HepG2 (cell line): ENCODE data around the gene HABP4. TPM values are rescaled to one million over a fixed set of nuclear protein-coding genes. Genes with fewer than 3 reads are reported as not detected.

Experiments
- ARID4A ChIP-seq: sonication (generic); formaldehyde crosslinking; IDR thresholded peaks from 2 replicates; pipeline ENCODE4 v1.5.0; 2020; ENCODE audit warnings: mild to moderate bottlenecking, missing genetic modification reagents, borderline replicate concordance
- GABPB1 ChIP-seq: IDR thresholded peaks from 2 replicates; pipeline ENCODE4 v1.6.1; 2016; ENCODE audit warnings: mild to moderate bottlenecking, missing genetic modification reagents, moderate library complexity, missing compliant biosample characterization
- HBP1 ChIP-seq: IDR thresholded peaks from 2 replicates; pipeline ENCODE4 v1.6.1; 2016; ENCODE audit warnings: low read depth, control low read depth
- MAFF ChIP-seq: IDR thresholded peaks from 2 replicates; pipeline ENCODE4 v1.6.1; 2011; ENCODE audit warnings: low read depth, low read length, improper control_type of control experiment
- MED1 ChIP-seq: sonication (generic); formaldehyde crosslinking; IDR thresholded peaks from 2 replicates; pipeline ENCODE4 v1.4.0; 2020; ENCODE audit warnings: missing genetic modification reagents
- PRMT3 ChIP-seq: sonication (generic); formaldehyde crosslinking; IDR thresholded peaks from 2 replicates; pipeline ENCODE4 v1.8.1; 2022; ENCODE audit warnings: low read depth, mild to moderate bottlenecking, moderate library complexity, missing genetic modification reagents, borderline replicate concordance
- SNAPC4 ChIP-seq: sonication (generic); formaldehyde crosslinking; IDR thresholded peaks from 2 replicates; pipeline ENCODE4 v1.4.0; 2020; ENCODE audit warnings: mild to moderate bottlenecking, missing genetic modification reagents
- TAF1 ChIP-seq: sonication (generic); formaldehyde crosslinking; IDR thresholded peaks from 2 replicates; pipeline ENCODE4 v1.4.0; 2020; ENCODE audit warnings: missing genetic modification reagents
- TARDBP ChIP-seq: sonication (generic); formaldehyde crosslinking; IDR thresholded peaks from 2 replicates; pipeline ENCODE4 v1.8.0; 2022; ENCODE audit warnings: mild to moderate bottlenecking, missing genetic modification reagents
- ZFYVE20 ChIP-seq: sonication (generic); formaldehyde crosslinking; IDR thresholded peaks from 2 replicates; pipeline ENCODE4 v1.8.0; 2023; ENCODE audit warnings: low read depth, mild to moderate bottlenecking, moderate library complexity, missing genetic modification reagents, borderline replicate concordance
- ZNF232 ChIP-seq: sonication (generic); formaldehyde crosslinking; IDR thresholded peaks from 2 replicates; pipeline ENCODE4 v1.4.0; 2020; ENCODE audit warnings: missing genetic modification reagents, borderline replicate concordance
- ZNF441 ChIP-seq: sonication (generic); formaldehyde crosslinking; IDR thresholded peaks from 2 replicates; pipeline ENCODE4 v1.7.0; 2021; ENCODE audit warnings: missing genetic modification reagents, borderline replicate concordance
- ZNF790 ChIP-seq: sonication (generic); formaldehyde crosslinking; IDR thresholded peaks from 2 replicates; pipeline ENCODE4 v1.8.0; 2022; ENCODE audit warnings: missing genetic modification reagents, mild to moderate bottlenecking, borderline replicate concordance
- polyA plus RNA-seq, 8 experiments: library from polyadenylated mRNA; depleted of rRNA in 3 of 8; stranded (reverse) in 7 of 8; unstranded in 1 of 8; fragments of >200 nt; fragmentation: Illumina TruSeq in 4 of 8; extraction: Trizol in 4 of 8; gene quantifications; 2 replicates each; pipeline versions ENCODE4 v1.2.1 to v1.2.3, GENCODE V29; 2011 to 2016; ENCODE audit warnings: low read depth in 4 of 8, missing spikeins in 1 of 8, mixed read lengths in 1 of 8; ENCODE audit not compliant: insufficient read depth in 1 of 8
- total RNA-seq, 5 experiments: library from RNA; depleted of rRNA; stranded (reverse); fragments of >200 nt; fragmentation: Illumina TruSeq; extraction: Trizol; gene quantifications; 2 replicates each; pipeline ENCODE4 v1.2.3, GENCODE V29; 2016; ENCODE audit warnings: low read depth in 1 of 5

The HABP4 gene
- total and polyA plus RNA-seq, 2 of the 13 experiments (the other 11 are each of a cell fraction or from before 2014, with no cell fraction given) = 14.3 to 26.6 TPM

- peak; percentile 84; the same call in 1 of the 2 replicates for TF ChIP-seq ZNF232
- TF ChIP-seq PRMT3 (CRISPR knock-in tag) = peak; percentile 93; the same call in 1 of the 2 replicates
- TF ChIP-seq TARDBP (CRISPR knock-in tag) = no peak
- TF ChIP-seq GABPB1 (CRISPR knock-in tag) = peak; percentile 82
- TF ChIP-seq ZNF441 = peak; percentile 88; the same call in 1 of the 2 replicates
- peak; percentile 97 for TF ChIP-seq ARID4A (CRISPR knock-in tag)
- TF ChIP-seq ZFYVE20 (CRISPR knock-in tag) = no peak
- TF ChIP-seq MAFF = no peak
- peak; percentile 63 for TF ChIP-seq MED1 (CRISPR knock-in tag)
- no peak for TF ChIP-seq HBP1 (CRISPR knock-in tag)
- TF ChIP-seq TAF1 = peak; percentile 65; the same call in 1 of the 2 replicates
- TF ChIP-seq SNAPC4 (CRISPR knock-in tag) = no peak
- TF ChIP-seq ZNF790 = peak; percentile 41; the same call in 1 of the 2 replicates
- TF ChIP-seq, all 625 proteins: peak for 192
Measured at GRCh38 chr9:96418083-96418919, 31.7 kb upstream of the HABP4 start, which contains the start of gene ZNF367 (continued).
